Measurements from ENCODE around the gene GFER.

Gene GFER

GRCh38 chr16:1991588-1991947 lies 7.6 kb downstream of the GFER start:
- no peak for DNase-seq

GRCh38 chr16:1991948-1992703 lies 8.1 kb downstream of the GFER start:
- peak; percentile 79 for DNase-seq

GRCh38 chr16:1992704-1993317 lies 8.8 kb downstream of the GFER start:
- DNase-seq = no peak

GRCh38 chr16:1993731-1994131 lies 9.7 kb downstream of the GFER start:
- DNase-seq = no peak

GRCh38 chr16:1997494-1998359 lies 13.7 kb downstream of the GFER start:
- DNase-seq = peak; percentile 42

GRCh38 chr16:1998360-1998835 lies 14.4 kb downstream of the GFER start:
- DNase-seq = no peak

GRCh38 chr16:1998852-1999801 lies 15.1 kb downstream of the GFER start:
- no peak for DNase-seq

- no peak for DNase-seq
Measured at GRCh38 chr16:1999866-2000514, 16.0 kb downstream of the GFER start.

- no peak for DNase-seq
Measured at GRCh38 chr16:2001035-2001434, 17.0 kb downstream of the GFER start.

GRCh38 chr16:2001456-2002355 lies 17.7 kb downstream of the GFER start:
- no peak for DNase-seq

- DNase-seq = no peak
Measured at GRCh38 chr16:2002406-2003230, 18.6 kb downstream of the GFER start.

- DNase-seq = no peak
Measured at GRCh38 chr16:2003231-2003826, 19.3 kb downstream of the GFER start.

GRCh38 chr16:2003827-2004641 lies 20.0 kb downstream of the GFER start:
- DNase-seq = peak; percentile 76

- DNase-seq = no peak
Measured at GRCh38 chr16:2004795-2005517, 21.0 kb downstream of the GFER start.

GRCh38 chr16:2005646-2006045 lies 21.7 kb downstream of the GFER start:
- DNase-seq = no peak

GRCh38 chr16:2006317-2006716 lies 22.3 kb downstream of the GFER start:
- no peak for DNase-seq

GRCh38 chr16:2007081-2007836 lies 23.3 kb downstream of the GFER start:
- no peak for DNase-seq

Measured in EL (cell line).